ENCODE measurements around the gene KLHL11. TPM values are rescaled to one million over a fixed set of nuclear protein-coding genes. Genes with fewer than 3 reads are reported as not detected.

KLHL11 gene
- total and polyA plus RNA-seq, 7 donors = 1.1 to 6.1 (median 2.4) TPM

DNA sequence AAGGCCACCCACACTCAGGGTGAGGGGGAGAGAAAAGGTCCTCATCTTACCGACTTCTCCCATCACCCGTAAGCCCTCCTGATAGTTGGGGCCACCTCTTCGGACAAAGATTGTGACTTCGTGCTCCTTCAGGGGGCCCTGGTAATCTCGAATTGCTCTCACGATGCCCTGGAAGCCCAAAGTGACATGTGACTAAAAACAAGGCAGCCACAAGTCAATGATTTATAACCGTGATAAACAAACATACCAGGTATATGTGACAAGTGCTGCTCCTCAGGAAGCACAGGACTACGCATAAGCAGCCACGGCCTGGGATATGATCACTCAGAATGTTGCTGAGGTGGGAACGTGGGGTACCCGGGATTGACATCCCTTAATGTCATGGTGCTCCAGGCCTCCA, 36.4 kb upstream of the KLHL11 start:
- WGBS, 3 donors = 75 to 83% (median 78%) methylated on average over 11 of the region's 11 CpGs
- no peaks in the 10 kb centered on the region for H3K9me3 ChIP-seq
- intact Hi-C loops (cut with DNase I) = no loop called here
- H3K4me1 ChIP-seq = no peaks in the 10 kb centered on the region
- no peaks in the 10 kb centered on the region for H3K27me3 ChIP-seq (ENCODE audit: insufficient read depth in 3 of 3, low read length in 2 of 3)
- ATAC-seq (no peak), DNase-seq (no peak)
- H3K36me3 ChIP-seq (ENCODE audit: insufficient read depth in 1 of 2, low read depth in 1 of 2) = peaks cover 0 to 93% of the 10 kb centered on the region in 2 donors
- TF ChIP-seq, protein P1, sequence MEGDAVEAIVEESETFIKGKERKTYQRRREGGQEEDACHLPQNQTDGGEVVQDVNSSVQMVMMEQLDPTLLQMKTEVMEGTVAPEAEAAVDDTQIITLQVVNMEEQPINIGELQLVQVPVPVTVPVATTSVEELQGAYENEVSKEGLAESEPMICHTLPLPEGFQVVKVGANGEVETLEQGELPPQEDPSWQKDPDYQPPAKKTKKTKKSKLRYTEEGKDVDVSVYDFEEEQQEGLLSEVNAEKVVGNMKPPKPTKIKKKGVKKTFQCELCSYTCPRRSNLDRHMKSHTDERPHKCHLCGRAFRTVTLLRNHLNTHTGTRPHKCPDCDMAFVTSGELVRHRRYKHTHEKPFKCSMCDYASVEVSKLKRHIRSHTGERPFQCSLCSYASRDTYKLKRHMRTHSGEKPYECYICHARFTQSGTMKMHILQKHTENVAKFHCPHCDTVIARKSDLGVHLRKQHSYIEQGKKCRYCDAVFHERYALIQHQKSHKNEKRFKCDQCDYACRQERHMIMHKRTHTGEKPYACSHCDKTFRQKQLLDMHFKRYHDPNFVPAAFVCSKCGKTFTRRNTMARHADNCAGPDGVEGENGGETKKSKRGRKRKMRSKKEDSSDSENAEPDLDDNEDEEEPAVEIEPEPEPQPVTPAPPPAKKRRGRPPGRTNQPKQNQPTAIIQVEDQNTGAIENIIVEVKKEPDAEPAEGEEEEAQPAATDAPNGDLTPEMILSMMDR (IDR thresholded peaks at IDR 0.05) = no peak
- no peak overlapping the region for H3K27ac ChIP-seq
- no peak overlapping the region for H3K4me3 ChIP-seq

DNA sequence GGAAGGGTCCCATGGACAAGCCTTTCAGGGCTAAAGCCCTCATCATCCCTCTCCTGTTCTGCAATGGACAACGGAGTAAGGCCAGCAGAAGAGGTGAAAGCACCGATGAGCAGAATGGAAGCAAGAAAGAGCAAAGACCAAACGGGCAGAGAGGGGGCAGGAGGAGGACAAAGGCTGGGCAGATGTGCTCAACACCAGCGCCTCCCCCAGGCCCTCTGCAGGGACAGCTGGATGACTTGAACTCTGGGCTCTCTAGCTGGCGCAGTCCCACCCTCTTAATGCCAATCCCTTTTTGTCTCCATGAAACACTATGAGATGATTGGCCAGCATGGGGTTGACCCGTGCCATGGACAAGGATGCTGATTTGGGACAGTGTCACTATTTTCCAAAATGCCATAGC, 31.5 kb upstream of the KLHL11 start:
- ATAC-seq (no peak), DNase-seq (no peak)
- no peaks in the 10 kb centered on the region for H3K27me3 ChIP-seq (ENCODE audit: insufficient read depth in 3 of 3, low read length in 2 of 3)
- intact Hi-C loops (cut with DNase I) = no loop called here
- no peak overlapping the region for H3K27ac ChIP-seq
- WGBS, 3 donors = 81 to 89% (median 85%) methylated on average over 6 of the region's 6 CpGs
- no peak overlapping the region for H3K4me3 ChIP-seq
- H3K36me3 ChIP-seq (ENCODE audit: insufficient read depth in 1 of 2, low read depth in 1 of 2) = peaks cover 0 to 88% of the 10 kb centered on the region in 2 donors
- TF ChIP-seq, protein P1 (IDR thresholded peaks at IDR 0.05) = no peak
- no peaks in the 10 kb centered on the region for H3K9me3 ChIP-seq
- H3K4me1 ChIP-seq = no peaks in the 10 kb centered on the region

- WGBS, 3 donors = 33 to 49% (median 47%) methylated on average over 5 of the region's 5 CpGs
- Histone ChIP-seq H3K27ac (no peak overlapping the region), H3K4me3 (no peak overlapping the region), H3K9me3 (no peaks in the 10 kb centered on the region), H3K27me3 (ENCODE audit: insufficient read depth in 3 of 3, low read length in 2 of 3) (no peaks in the 10 kb centered on the region), H3K36me3 (ENCODE audit: insufficient read depth in 1 of 2, low read depth in 1 of 2) (peaks cover 5 to 87% of the 10 kb centered on the region in 2 donors), H3K4me1 (no peaks in the 10 kb centered on the region)
- TF ChIP-seq, protein P1 (IDR thresholded peaks at IDR 0.05) = no peak
- ATAC-seq = peak; percentile 24 to 67 (median 42)
- intact Hi-C loops (cut with DNase I) = no loop called here
- DNase-seq = peak; percentile 47 to 65
These were observed 30.4 kb upstream of the KLHL11 start for GRCh38 chr17:41895617-41896016.

GRCh38 chr17:41894791-41895331, 29.6 kb upstream of the KLHL11 start:
- no peak overlapping the region for H3K27ac ChIP-seq
- DNase-seq = peak; percentile 65 to 76

More at GRCh38 chr17:41894791-41895331, 29.6 kb upstream of the KLHL11 start:
- TF ChIP-seq, protein P1 (IDR thresholded peaks at IDR 0.05) = no peak
- intact Hi-C loops (cut with DNase I) = no loop called here
- no peaks in the 10 kb centered on the region for H3K27me3 ChIP-seq (ENCODE audit: insufficient read depth in 3 of 3, low read length in 2 of 3)
- 52 to 59% (median 52%) methylated on average over 7 of the region's 7 CpGs for WGBS, 3 donors
- ATAC-seq = peak; percentile 34 to 78 (median 56)
- no peaks in the 10 kb centered on the region for H3K4me1 ChIP-seq
- H3K9me3 ChIP-seq = no peaks in the 10 kb centered on the region
- H3K4me3 ChIP-seq = no peak overlapping the region
- peaks cover 5 to 88% of the 10 kb centered on the region in 2 donors for H3K36me3 ChIP-seq (ENCODE audit: insufficient read depth in 1 of 2, low read depth in 1 of 2)
